Measurements from ENCODE around the gene MOB3A. TPM values are rescaled to one million over a fixed set of nuclear protein-coding genes. Genes with fewer than 3 reads are reported as not detected.

MOB3A gene
- total and polyA plus RNA-seq, 9 of the 15 experiments (the other 6 are each of a cell fraction or from before 2014, with no cell fraction given): 1.1 to 24.1 (median 6.0) TPM

DNA sequence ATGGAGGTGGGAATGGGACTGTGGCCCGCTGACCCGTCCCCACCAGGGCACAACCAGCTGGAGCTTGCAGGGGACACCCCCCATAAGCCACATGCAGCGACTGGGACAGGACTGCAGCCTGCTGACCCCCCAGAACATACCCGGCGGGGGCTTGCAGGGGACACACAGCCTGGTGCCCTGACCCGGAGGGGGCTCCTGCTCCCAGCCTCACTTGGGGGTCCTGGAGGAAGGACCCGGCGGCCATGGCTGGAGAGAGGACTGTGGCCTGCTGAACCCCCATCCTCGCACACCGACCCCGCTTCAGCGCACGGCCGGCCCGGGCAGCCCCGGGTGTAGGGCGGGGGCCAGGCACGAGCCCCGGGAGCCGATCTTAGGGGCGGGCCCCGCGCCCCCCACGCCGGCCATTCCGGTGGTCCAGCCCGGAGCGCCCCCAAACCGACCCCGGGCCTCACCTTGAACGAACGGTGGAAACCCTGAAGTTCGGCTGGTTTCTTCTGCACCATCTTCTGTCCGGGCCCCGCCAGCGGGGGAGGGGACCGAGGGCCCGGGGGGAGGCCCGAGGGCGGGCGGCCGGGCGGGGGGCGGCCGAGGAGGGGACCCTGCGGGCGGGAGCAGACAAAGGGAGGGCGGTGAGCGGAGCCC, 45.7 kb downstream of the MOB3A start:
- ATAC-seq (peak; percentile 2; the same call in 2 of the 3 replicates), DNase-seq (ENCODE audit: extremely low read depth in 1 of 4, low spot score in 3 of 4) (peak in 2 of 4 experiments; percentile 42 to 79), FAIRE-seq (no peak)
- intact Hi-C loops (cut with micrococcal nuclease) (no loop called here), in situ Hi-C loops (cut with MboI) (no loop called here)
- peaks cover 44% of the 10 kb centered on the region; the same call in 2 of the 3 replicates for H3K36me3 ChIP-seq (ENCODE audit: control insufficient read depth, insufficient read depth, low read length)
- no peaks in the 10 kb centered on the region for H3K27me3 ChIP-seq (ENCODE audit: control insufficient read depth in 2 of 2, insufficient read depth in 2 of 2, low read length in 2 of 2)
- peak overlapping the region; percentile 74 to 99 for H3K9ac ChIP-seq (ENCODE audit: insufficient read depth in 1 of 2, low read depth in 2 of 2, low read length in 2 of 2)
- peaks cover 19% of the 10 kb centered on the region for H4K20me1 ChIP-seq (replicated peaks; ENCODE audit: control insufficient read depth, insufficient read depth, low read length)
- no peak overlapping the region for H2AFZ ChIP-seq (ENCODE audit: low read depth, low read length)
- peaks cover 24 to 78% of the 10 kb centered on the region in 2 experiments for H3K4me1 ChIP-seq (replicated peaks in 1 of 2; ENCODE audit: control insufficient read depth in 2 of 2, insufficient read depth in 2 of 2, low read length in 2 of 2)
- peak overlapping the region; percentile 75; the same call in 2 of the 3 replicates for H3K27ac ChIP-seq (ENCODE audit: extremely low read depth, low read depth, low read length)
- H3K4me3 ChIP-seq: peak overlapping the region; percentile 90
- H3K4me2 ChIP-seq (ENCODE audit: insufficient read depth, low read length): peak overlapping the region; percentile 84
- ChIA-PET CTCF (ENCODE audit: low intra/inter-chr PET ratio) (interaction anchor here (0.8 kb wide), 1 partner anchor 19 kb away, joined by 3 read pairs; no protein-coding TSS in a partner anchor), POLR2A (interaction anchor here (0.6 to 5.5 kb wide), 6 partner anchors 8 to 45 kb away, joined by 3 to 72 read pairs (median 12); no protein-coding TSS in a partner anchor)
- peaks cover 7% of the 10 kb centered on the region for H3K9me1 ChIP-seq (ENCODE audit: control insufficient read depth, insufficient read depth, low read length)
- no peaks in the 10 kb centered on the region for H3K9me3 ChIP-seq (replicated peaks; ENCODE audit: control insufficient read depth, insufficient read depth, low read depth, low read length)
- no TSS peak for BruUV-seq (replicated peaks)
- 0% methylated on average over 19 of the region's 49 CpGs for WGBS (ENCODE audit: insufficient coverage, low coverage, missing lambda C conversion rate)
- H3K79me2 ChIP-seq (ENCODE audit: control insufficient read depth, insufficient read depth, low read length): peaks cover 47% of the 10 kb centered on the region
- TF ChIP-seq UBTF (IDR thresholded peaks at IDR 0.05; ENCODE audit: borderline replicate concordance in 1 of 2, low read depth in 2 of 2, low read length in 2 of 2) (peak in 1 of 2 experiments; percentile 26; a peak in 1 of 4 replicates), FOXO4 (CRISPR knock-in tag; IDR thresholded peaks at IDR 0.05) (no peak), ARID1B (IDR thresholded peaks at IDR 0.05) (no peak), NFE2L1 (tag; IDR thresholded peaks at IDR 0.05; ENCODE audit: borderline replicate concordance, low read depth) (no peak), TGIF2 (CRISPR knock-in tag; IDR thresholded peaks at IDR 0.05) (peak; percentile 85; the same call in 1 of the 2 replicates), PRPF4 (IDR thresholded peaks at IDR 0.05; ENCODE audit: insufficient read depth, low read depth, low read length, poor library complexity, severe bottlenecking) (peak; percentile 51), RNF2 (IDR thresholded peaks at IDR 0.05) (no peak), U2AF1 (optimal IDR thresholded peaks at IDR 0.05; ENCODE audit: low read depth, low read length) (no peak), PRMT5 (CRISPR knock-in tag; IDR thresholded peaks at IDR 0.05) (no peak), HNRNPK (IDR thresholded peaks at IDR 0.05; ENCODE audit: low read depth, low read length, poor library complexity, severe bottlenecking) (no peak), ZNF766 (CRISPR knock-in tag; conservative IDR thresholded peaks at IDR 0.05) (peak; percentile 55; the same call in 1 of the 2 replicates), ZBED1 (IDR thresholded peaks at IDR 0.05) (no peak), TEAD4 (IDR thresholded peaks at IDR 0.05; ENCODE audit: low read length) (no peak), TEAD4 (CRISPR knock-in tag; IDR thresholded peaks at IDR 0.05; ENCODE audit: borderline replicate concordance) (no peak), ADNP (tag; IDR thresholded peaks at IDR 0.05) (no peak), POU5F1 (IDR thresholded peaks at IDR 0.05; ENCODE audit: borderline replicate concordance, low read depth, low read length, partially characterized antibody) (no peak), KHSRP (IDR thresholded peaks at IDR 0.05) (no peak), ZNF717 (CRISPR knock-in tag; IDR thresholded peaks at IDR 0.05) (no peak), RBM15 (IDR thresholded peaks at IDR 0.05; ENCODE audit: insufficient read depth, low read length) (0 out of 2 replicates have a peak, but pooled peaks have one; percentile 86)

Measured in K562 (cell line).